PC-9 (cell line): Measurements from ENCODE around the gene FBXO33. TPM values are rescaled to one million over a fixed set of nuclear protein-coding genes. Genes with fewer than 3 reads are reported as not detected.

ENCODE experiments used
- BruUV-seq: library from RNA; stranded (reverse); fragments of 400-500 nt; replicated peaks from 2 replicates; lab custom pipeline; 2021; lab: Mats Ljungman, UMichigan
- CTCF ChIA-PET: fragments of 300-600 bp; sonication (Branson Sonifier 250); formaldehyde crosslinking; loops from one replicate; lab custom pipeline; 2022; ENCODE audit warnings: antibody characterized with exemption; lab: Charles Lee
- POLR2A ChIA-PET: fragments of 300-600 bp; sonication (Branson Sonifier 250); formaldehyde crosslinking; loops from one replicate; lab custom pipeline; 2022; ENCODE audit warnings: antibody characterized with exemption; ENCODE audit not compliant: unreplicated experiment; lab: Charles Lee
- DNase-seq, 2 experiments: peaks; one replicate each; pipeline versions ENCODE4 v3.0.0 to v3.0.0-alpha.2; 2015 to 2022; ENCODE audit warnings: mixed read lengths in 1 of 2
- H2AFZ ChIP-seq: fragments of 200-600 bp; sonication (generic); 2 replicates; pipeline ENCODE4 v1.8.1; 2017; ENCODE audit warnings: antibody characterized with exemption
- H3F3A ChIP-seq: fragments of 200-600 bp; sonication (generic); 2 replicates; pipeline ENCODE4 v1.8.1; 2017; ENCODE audit warnings: antibody characterized with exemption, mild to moderate bottlenecking, low read depth; ENCODE audit not compliant: insufficient read depth
- H3K27ac ChIP-seq: fragments of 200-600 bp; sonication (generic); 2 replicates; pipeline ENCODE4 v1.6.1; 2016; ENCODE audit warnings: mixed run types
- H3K27me3 ChIP-seq: fragments of 200-600 bp; sonication (generic); 2 replicates; pipeline ENCODE4 v1.6.1; 2016; ENCODE audit warnings: low read depth, mixed run types; ENCODE audit not compliant: insufficient read depth
- H3K36me3 ChIP-seq: fragments of 200-600 bp; sonication (generic); 2 replicates; pipeline ENCODE4 v1.6.1; 2016; ENCODE audit warnings: low read depth, mixed run types
- H3K4me1 ChIP-seq: fragments of 200-600 bp; sonication (generic); replicated peaks from 2 replicates; pipeline ENCODE4 v1.6.1; 2016; ENCODE audit warnings: mixed run types; ENCODE audit not compliant: insufficient read depth
- H3K4me2 ChIP-seq: fragments of 200-600 bp; sonication (generic); 2 replicates; pipeline ENCODE4 v1.6.1; 2017; ENCODE audit warnings: mixed run types
- H3K4me3 ChIP-seq: fragments of 200-600 bp; sonication (generic); 2 replicates; pipeline ENCODE4 v1.6.1; 2016; ENCODE audit warnings: mixed run types
- H3K79me2 ChIP-seq: fragments of 200-600 bp; sonication (generic); 2 replicates; pipeline ENCODE4 v1.6.1; 2017; ENCODE audit warnings: low read depth, mixed run types
- H3K9me2 ChIP-seq: fragments of 200-600 bp; sonication (generic); 2 replicates; pipeline ENCODE4 v1.8.1; 2017; ENCODE audit warnings: mild to moderate bottlenecking; ENCODE audit not compliant: insufficient read depth
- H3K9me3 ChIP-seq: fragments of 200-600 bp; sonication (generic); 2 replicates; pipeline ENCODE4 v1.8.1; 2016; ENCODE audit warnings: low read depth; ENCODE audit not compliant: insufficient read depth
- H4K20me1 ChIP-seq: fragments of 200-600 bp; sonication (generic); 2 replicates; pipeline ENCODE4 v1.8.1; 2017; ENCODE audit not compliant: insufficient read depth
- CTCF ChIP-seq: fragments of 200-600 bp; sonication (generic); conservative IDR thresholded peaks from 2 replicates; pipeline ENCODE4 v1.6.1; 2017; ENCODE audit warnings: mixed run types, antibody characterized with exemption, mild to moderate bottlenecking, moderate library complexity
- EZH2 ChIP-seq: fragments of 200-600 bp; sonication (generic); IDR thresholded peaks from 2 replicates; pipeline ENCODE4 v1.8.0; 2017; ENCODE audit warnings: antibody characterized with exemption, low read depth
- intact Hi-C: fragments of 100-400 bp; cut with micrococcal nuclease; formaldehyde crosslinking; loops from one replicate; pipeline ENCODE4 v1.10.0; 2022; ENCODE audit not compliant: unreplicated experiment
- total RNA-seq: library from RNA; stranded (reverse); gene quantifications from 2 replicates; pipeline ENCODE4 v1.2.3, GENCODE V29; 2021

The FBXO33 gene
- total RNA-seq, 1 experiment from 2014 or later, result 9.0 TPM

- no peaks in the 10 kb centered on the region for H3K9me3 ChIP-seq
- BruUV-seq, result no TSS peak
- no peak overlapping the region for H3K4me3 ChIP-seq
- H3K36me3 ChIP-seq, result 0 out of 2 replicates have a peak, but pooled peaks cover 6% of the 10 kb centered on the region
- no peak for DNase-seq
- no peak overlapping the region for H3K27ac ChIP-seq
- H3K4me2 ChIP-seq, result no peak overlapping the region
- H3K79me2 ChIP-seq, result no peaks in the 10 kb centered on the region
- intact Hi-C loops, result no loop called here
- no peaks in the 10 kb centered on the region for H3K9me2 ChIP-seq
- TF ChIP-seq CTCF (no peak), EZH2 (no peak)
- H3K4me1 ChIP-seq, result 0 out of 2 replicates have a peak, but pooled peaks cover 6% of the 10 kb centered on the region
- ChIA-PET CTCF (no interaction called here), POLR2A (no interaction called here)
- no peaks in the 10 kb centered on the region for H4K20me1 ChIP-seq
- no peaks in the 10 kb centered on the region for H3K27me3 ChIP-seq
- H3F3A ChIP-seq, result no peaks in the 10 kb centered on the region
- no peak overlapping the region for H2AFZ ChIP-seq
Observed at GRCh38 chr14:39395555-39396254, 36.5 kb downstream of the FBXO33 start.

DNA sequence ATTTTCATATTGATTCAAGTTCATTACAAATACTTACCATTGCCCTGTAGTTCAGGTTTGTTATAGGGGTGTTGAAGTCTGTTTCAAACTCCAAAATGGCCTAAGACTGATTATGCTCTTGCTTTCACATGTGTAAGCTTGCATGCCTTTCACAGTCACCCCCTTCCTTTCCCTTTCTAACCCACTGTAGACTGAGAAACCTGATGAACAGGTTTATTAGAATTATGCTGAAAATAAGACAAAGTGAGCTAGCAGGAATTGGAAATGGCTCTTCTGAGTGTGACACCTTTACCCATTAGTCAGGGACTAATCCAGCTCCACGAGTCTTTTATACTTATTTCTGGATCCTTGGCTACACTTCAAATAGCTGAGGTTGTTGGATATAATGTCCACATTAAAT lies 38.9 kb downstream of the FBXO33 start:
- no TSS peak for BruUV-seq
- DNase-seq, result peak in 1 of 2 experiments; percentile 68
- Histone ChIP-seq H3K27ac (peak overlapping the region; percentile 18; the same call in 1 of the 2 replicates), H3K36me3 (no peaks in the 10 kb centered on the region), H3K27me3 (no peaks in the 10 kb centered on the region), H3K4me2 (no peak overlapping the region), H3F3A (no peaks in the 10 kb centered on the region), H3K9me2 (no peaks in the 10 kb centered on the region), H3K4me1 (0 out of 2 replicates have a peak, but pooled peaks cover 6% of the 10 kb centered on the region), H2AFZ (no peak overlapping the region), H4K20me1 (no peaks in the 10 kb centered on the region), H3K79me2 (no peaks in the 10 kb centered on the region), H3K9me3 (no peaks in the 10 kb centered on the region), H3K4me3 (no peak overlapping the region)
- TF ChIP-seq EZH2, result no peak
- TF ChIP-seq CTCF, result no peak
- intact Hi-C loops, result no loop called here
- ChIA-PET POLR2A (interaction anchor here (0.6 kb wide), 1 partner anchor 38 kb away, joined by 4 read pairs; no protein-coding TSS in a partner anchor), CTCF (interaction anchor here (0.7 kb wide), 1 partner anchor 90 kb away, joined by 3 read pairs; no protein-coding TSS in a partner anchor)

DNA sequence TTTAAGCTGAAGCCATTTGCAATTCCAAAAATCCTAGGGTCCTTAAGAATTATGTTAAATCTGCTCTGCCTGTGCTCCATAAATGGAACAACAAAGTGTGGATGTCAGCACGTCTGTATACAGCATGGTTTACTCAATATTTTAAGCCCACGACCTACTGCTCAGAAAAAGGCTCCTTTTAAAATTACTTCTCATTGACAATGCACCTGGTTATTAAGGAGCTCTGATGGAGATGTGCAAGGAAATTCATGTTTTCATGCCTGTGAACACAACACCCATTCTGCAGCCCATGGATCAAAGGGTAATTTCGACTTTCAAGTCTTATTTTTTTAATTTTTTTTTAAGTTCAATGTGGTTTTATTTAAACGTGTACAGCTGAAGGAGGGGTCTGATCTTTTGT lies 48.1 kb downstream of the FBXO33 start:
- no TSS peak for BruUV-seq
- Histone ChIP-seq H3K4me2 (no peak overlapping the region), H3K27ac (no peak overlapping the region), H4K20me1 (no peaks in the 10 kb centered on the region), H2AFZ (no peak overlapping the region), H3K79me2 (no peaks in the 10 kb centered on the region), H3K4me3 (no peak overlapping the region), H3K27me3 (no peaks in the 10 kb centered on the region), H3F3A (no peaks in the 10 kb centered on the region), H3K36me3 (no peaks in the 10 kb centered on the region), H3K9me3 (no peaks in the 10 kb centered on the region), H3K9me2 (no peaks in the 10 kb centered on the region), H3K4me1 (no peaks in the 10 kb centered on the region)
- POLR2A ChIA-PET, result no interaction called here
- DNase-seq, result no peak
- TF ChIP-seq EZH2 (no peak), CTCF (no peak)
- CTCF ChIA-PET, result interaction anchor here (0.6 kb wide), 1 partner anchor 280 kb away, joined by 14 read pairs; no protein-coding TSS in a partner anchor
- intact Hi-C loops, result no loop called here
